ENCODE results near the gene S100B. TPM values are rescaled to one million over a fixed set of nuclear protein-coding genes. Genes with fewer than 3 reads are reported as not detected.

Gene S100B
- total and polyA plus RNA-seq, 9 of the 15 experiments (the other 6 are each of a cell fraction or from before 2014, with no cell fraction given), result not detected

GRCh38 chr21:46639489-46640386 is 34.9 kb upstream of the S100B start (continued):
- TF ChIP-seq MTA3 (IDR thresholded peaks at IDR 0.05; ENCODE audit: borderline replicate concordance), result no peak
- no peak for TF ChIP-seq FOXO4 (CRISPR knock-in tag; IDR thresholded peaks at IDR 0.05)
- no peak for TF ChIP-seq ZBTB43 (CRISPR knock-in tag; IDR thresholded peaks at IDR 0.05)
- no peak for TF ChIP-seq TRIM25 (IDR thresholded peaks at IDR 0.05; ENCODE audit: borderline replicate concordance)
- TF ChIP-seq ZKSCAN1 (IDR thresholded peaks at IDR 0.05; ENCODE audit: low read depth, low read length), result no peak
- TF ChIP-seq ZKSCAN3 (CRISPR knock-in tag; IDR thresholded peaks at IDR 0.05), result no peak
- TF ChIP-seq RBM15 (IDR thresholded peaks at IDR 0.05; ENCODE audit: insufficient read depth, low read length), result no peak
- peak; percentile 37; the same call in 1 of the 2 replicates for TF ChIP-seq REST (IDR thresholded peaks at IDR 0.05; ENCODE audit: borderline replicate concordance)
- TF ChIP-seq REST (CRISPR knock-in tag; IDR thresholded peaks at IDR 0.05; ENCODE audit: low read depth), result no peak
- TF ChIP-seq MITF (IDR thresholded peaks at IDR 0.05), result no peak

Data from K562 (cell line).